ENCODE results near the gene HELZ.

GRCh38 chr17:67157732-67158639 lies 87.0 kb downstream of the HELZ start:
- TF ChIP-seq CTCF (IDR thresholded peaks at IDR 0.05; ENCODE audit: low read depth, low read length, missing input control): peak; percentile 29
- TF ChIP-seq NR2F2 (IDR thresholded peaks at IDR 0.05): no peak
- no peak for TF ChIP-seq REST (IDR thresholded peaks at IDR 0.05)
- TF ChIP-seq RAD21 (IDR thresholded peaks at IDR 0.05): peak; percentile 69 to 74
- no peak for TF ChIP-seq EGR1 (IDR thresholded peaks at IDR 0.05; ENCODE audit: low read depth in 2 of 2)
- TF ChIP-seq HNF4G (IDR thresholded peaks at IDR 0.05): no peak
